K562 (cell line): ENCODE measurements around the gene WWP2. TPM values are rescaled to one million over a fixed set of nuclear protein-coding genes. Genes with fewer than 3 reads are reported as not detected.

Experiments used
- ATAC-seq: fragments of 200-7000 bp; cut with Tn5 transposase; 3 replicates; pipeline ENCODE4 v1.9.1; 2020; ENCODE audit warnings: moderate library complexity
- BruUV-seq: library from RNA; stranded (reverse); fragments of 400-500 nt; replicated peaks from 2 replicates; lab custom pipeline; 2021; lab: Mats Ljungman, UMichigan
- CTCF ChIA-PET: fragments of 300-600 bp; formaldehyde crosslinking; extraction: SDS; loops from one replicate; lab custom pipeline; 2021; ENCODE audit warnings: low intra/inter-chr PET ratio; lab: Yijun Ruan, JAX
- POLR2A ChIA-PET: fragments of 300-600, 350-650 bp; sonication (Branson Sonifier 250); formaldehyde crosslinking; extraction: SDS; loops from one replicate; lab custom pipeline; 2021; ENCODE audit warnings: antibody characterized with exemption, inconsistent platforms; lab: Yijun Ruan, JAX
- DNase-seq, 4 experiments: peaks; one replicate each; pipeline versions ENCODE4 v3.0.0 to v3.0.0-alpha.2; 2011 to 2018; ENCODE audit warnings: low spot score in 3 of 4, mixed read lengths in 3 of 4; ENCODE audit errors: extremely low read depth in 1 of 4
- FAIRE-seq: peaks from 2 replicates; lab custom pipeline; 2011; peaks lifted over from hg19 to GRCh38; lab: Jason Lieb, UNC
- H2AFZ ChIP-seq: 2 replicates; pipeline ENCODE4 v1.6.0; 2011; ENCODE audit warnings: low read depth, low read length, control low read depth, inconsistent platforms
- H3K27ac ChIP-seq: fragments of 200-600 bp; 3 replicates; pipeline ENCODE4 v1.8.0; 2011; ENCODE audit warnings: low read depth, mild to moderate bottlenecking, control low read depth, inconsistent platforms, low read length, moderate library complexity, mixed read lengths; ENCODE audit errors: extremely low read depth
- H3K27me3 ChIP-seq, 2 experiments: fragments of 300-600 bp in 1 of 2; 2 replicates in 1 of 2; 3 replicates in 1 of 2; pipeline versions ENCODE4 v1.6.0 to v1.8.0; 2011; ENCODE audit warnings: inconsistent platforms in 2 of 2, low read length in 2 of 2, mild to moderate bottlenecking in 1 of 2, mixed read lengths in 1 of 2, moderate library complexity in 1 of 2; ENCODE audit not compliant: control insufficient read depth in 2 of 2, insufficient read depth in 2 of 2
- H3K36me3 ChIP-seq: fragments of 300-600 bp; 3 replicates; pipeline ENCODE4 v1.8.0; 2011; ENCODE audit warnings: mild to moderate bottlenecking, low read length, inconsistent platforms; ENCODE audit not compliant: control insufficient read depth, insufficient read depth
- H3K4me1 ChIP-seq, 2 experiments: fragments of 200-600 bp in 1 of 2; replicated peaks in 1 of 2; 2 replicates in 1 of 2; 3 replicates in 1 of 2; pipeline versions ENCODE4 v1.5.1 to v1.8.0; 2011; ENCODE audit warnings: inconsistent platforms in 2 of 2, low read length in 2 of 2, mild to moderate bottlenecking in 1 of 2, mixed read lengths in 1 of 2, moderate library complexity in 1 of 2; ENCODE audit not compliant: control insufficient read depth in 2 of 2, insufficient read depth in 2 of 2
- H3K4me2 ChIP-seq: 2 replicates; pipeline ENCODE4 v1.6.1; 2011; ENCODE audit warnings: low read length, control low read depth, inconsistent platforms, mixed read lengths; ENCODE audit not compliant: insufficient read depth
- H3K4me3 ChIP-seq: fragments of 200-600 bp; sonication (generic), shearing (Covaris generic); 2 replicates; pipeline ENCODE4 v1.5.1; 2016; ENCODE audit warnings: control low read depth, inconsistent platforms
- H3K79me2 ChIP-seq: fragments of 200-600 bp; 3 replicates; pipeline ENCODE4 v1.8.0; 2011; ENCODE audit warnings: low read length, inconsistent platforms; ENCODE audit not compliant: control insufficient read depth, insufficient read depth
- H3K9ac ChIP-seq, 2 experiments: 2 replicates each; pipeline versions ENCODE4 v1.6.0 to v1.6.1; 2011; ENCODE audit warnings: low read depth in 2 of 2, low read length in 2 of 2, control low read depth in 1 of 2, inconsistent platforms in 1 of 2, mild to moderate bottlenecking in 1 of 2, mixed read lengths in 1 of 2; ENCODE audit not compliant: insufficient read depth in 1 of 2
- H3K9me1 ChIP-seq: one replicate; pipeline ENCODE4 v1.6.0; 2011; ENCODE audit warnings: inconsistent platforms, mild to moderate bottlenecking, low read length, moderate library complexity; ENCODE audit not compliant: control insufficient read depth, insufficient read depth
- H3K9me3 ChIP-seq: replicated peaks from 2 replicates; pipeline ENCODE4 v1.5.1; 2011; ENCODE audit warnings: low read depth, low read length, inconsistent platforms; ENCODE audit not compliant: control insufficient read depth, insufficient read depth
- H4K20me1 ChIP-seq: replicated peaks from 2 replicates; pipeline ENCODE4 v1.6.1; 2011; ENCODE audit warnings: low read length, inconsistent platforms, mixed read lengths; ENCODE audit not compliant: control insufficient read depth, insufficient read depth
- CBFB ChIP-seq: sonication (generic); formaldehyde crosslinking; IDR thresholded peaks from 2 replicates; pipeline ENCODE4 v1.4.0; 2020; ENCODE audit warnings: mild to moderate bottlenecking, missing genetic modification reagents
- CEBPB ChIP-seq: fragments of 450-650 bp; IDR thresholded peaks from 2 replicates; pipeline ENCODE4 v1.6.1; 2016; ENCODE audit warnings: missing genetic modification characterization, missing compliant biosample characterization
- HEY1 ChIP-seq: fragments of 250-450 bp; sonication (Bioruptor Pico); IDR thresholded peaks from 2 replicates; pipeline ENCODE4 v1.5.0; 2020; ENCODE audit warnings: mild to moderate bottlenecking, moderate library complexity, borderline replicate concordance
- NFYB ChIP-seq: IDR thresholded peaks from 2 replicates; pipeline ENCODE4 v1.6.1; 2011; ENCODE audit warnings: mild to moderate bottlenecking, moderate library complexity; ENCODE audit not compliant: insufficient read length; ENCODE audit errors: extremely low read depth
- RAD51 ChIP-seq: fragments of 450-650 bp; IDR thresholded peaks from 2 replicates; pipeline ENCODE4 v1.7.1; 2016; ENCODE audit warnings: low read depth, mild to moderate bottlenecking, borderline replicate concordance
- TBL1XR1 ChIP-seq, 2 experiments: IDR thresholded peaks; 2 replicates each; pipeline ENCODE4 v1.6.1; 2012; ENCODE audit warnings: improper control_type of control experiment in 2 of 2, low read length in 2 of 2, mild to moderate bottlenecking in 1 of 2
- TGIF2 ChIP-seq: sonication (generic); formaldehyde crosslinking; IDR thresholded peaks from 2 replicates; pipeline ENCODE4 v1.8.1; 2022; ENCODE audit warnings: mild to moderate bottlenecking, missing genetic modification reagents, moderate library complexity
- WGBS: fragments of 100-300 bp; shearing (Covaris generic); methylation state at CpG from one replicate; pipeline ENCODE4 v1.1.6; 2016; ENCODE audit warnings: low coverage, mixed read lengths; ENCODE audit not compliant: insufficient coverage; ENCODE audit errors: missing lambda C conversion rate; 5-methylcytosine and 5-hydroxymethylcytosine counted together
- in situ Hi-C: fragments of 300-500 bp; cut with MboI; formaldehyde crosslinking; loops from 4 replicates; pipeline ENCODE4 v1.15.0; 2018; ENCODE audit warnings: inconsistent platforms, mixed read lengths
- intact Hi-C: fragments of 100-400 bp; cut with micrococcal nuclease; formaldehyde crosslinking; loops from 2 replicates; pipeline ENCODE4 v1.14.2; 2022
- polyA plus RNA-seq, 8 experiments: library from polyadenylated mRNA; depleted of rRNA in 4 of 8; stranded (reverse) in 5 of 8; unstranded in 3 of 8; fragments of >200 nt; fragmentation: Nextera tagmentation in 2 of 8; fragmentation: Illumina TruSeq in 1 of 8; extraction: Ambion mirVana in 2 of 8; extraction: Trizol in 1 of 8; gene quantifications; 2 replicates each; pipeline versions ENCODE4 v1.2.1 to v1.2.3, GENCODE V29; 2011 to 2014; ENCODE audit warnings: inconsistent platforms in 1 of 8, missing spikeins in 1 of 8
- total RNA-seq, 7 experiments: library from RNA; depleted of rRNA in 6 of 7; stranded (reverse); fragments of >200 nt in 6 of 7; fragmentation: Illumina TruSeq in 2 of 7; extraction: Trizol in 2 of 7; gene quantifications; 2 replicates each; pipeline versions ENCODE4 v1.2.1 to v1.2.3, GENCODE V29; 2011 to 2021; ENCODE audit warnings: low replicate concordance in 1 of 7

Gene WWP2
- total and polyA plus RNA-seq, 9 of the 15 experiments (the other 6 are each of a cell fraction or from before 2014, with no cell fraction given) = 1.9 to 34.4 (median 14.6) TPM

DNA sequence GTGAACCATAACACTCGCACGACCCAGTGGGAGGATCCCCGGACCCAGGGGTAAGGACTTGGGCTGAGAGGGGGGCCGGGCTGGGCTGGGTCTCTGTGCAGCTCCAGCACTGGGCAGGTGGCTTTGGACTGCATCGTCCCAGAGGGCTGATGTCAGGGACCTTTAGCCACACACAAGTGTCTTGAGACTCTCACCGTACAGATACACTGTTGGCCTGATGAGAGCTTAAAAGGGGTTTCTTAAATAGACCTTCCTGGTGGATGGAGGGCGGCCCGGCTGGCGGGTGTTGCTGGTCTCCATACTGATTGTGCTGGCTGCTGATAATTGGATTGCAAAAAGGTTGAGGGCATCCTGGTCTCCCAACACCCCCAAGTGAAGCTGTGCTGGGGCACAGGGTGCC, 167.3 kb downstream of the WWP2 start:
- H3K79me2 ChIP-seq = no peaks in the 10 kb centered on the region
- H3K9me1 ChIP-seq = no peaks in the 10 kb centered on the region
- intact Hi-C loops = no loop called here
- 64% methylated on average over 9 of the region's 9 CpGs for WGBS
- H3K4me2 ChIP-seq = no peak overlapping the region
- 0 out of 5 replicates have a peak, but pooled peaks cover 0 to 3% of the 10 kb centered on the region in 2 experiments for H3K4me1 ChIP-seq
- no peak overlapping the region for H3K27ac ChIP-seq
- peaks cover 26% of the 10 kb centered on the region; the same call in 1 of the 3 replicates for H3K36me3 ChIP-seq
- POLR2A ChIA-PET = interaction anchor here (0.5 kb wide), 1 partner anchor 25 kb away, joined by 3 read pairs; no protein-coding TSS in a partner anchor
- no peak overlapping the region for H2AFZ ChIP-seq
- no peak overlapping the region for H3K9ac ChIP-seq
- H3K4me3 ChIP-seq = no peak overlapping the region
- TF ChIP-seq RAD51 = no peak
- TF ChIP-seq HEY1 (CRISPR knock-in tag) = no peak
- TF ChIP-seq CBFB (CRISPR knock-in tag) = no peak
- no peak for TF ChIP-seq TGIF2 (CRISPR knock-in tag)
- no peak for TF ChIP-seq CEBPB
- TF ChIP-seq NFYB = no peak
- no peak for TF ChIP-seq TBL1XR1 (IDR thresholded peaks at IDR 0.05; ENCODE audit: low read length in 2 of 2)
- TF ChIP-seq, all 486 proteins: peak for 0
- Histone ChIP-seq H3K9me3 (no peaks in the 10 kb centered on the region), H3K27me3 (no peaks in the 10 kb centered on the region), H4K20me1 (no peaks in the 10 kb centered on the region; the same call in 1 of the 2 replicates)
- no TSS peak for BruUV-seq
- ATAC-seq (no peak), FAIRE-seq (no peak), DNase-seq (no peak)
- in situ Hi-C loops = loop anchor here (5.0 kb wide), 2 partner anchors 142 to 222 kb away; no protein-coding TSS in a partner anchor
- CTCF ChIA-PET = interaction anchor here (0.6 to 3.6 kb wide), 4 partner anchors 133 to 533 kb away, joined by 3 to 21 read pairs (median 4); no protein-coding TSS in a partner anchor
